GM12878 (cell line): Measurements from ENCODE around the gene CNNM2. TPM values are rescaled to one million over a fixed set of nuclear protein-coding genes. Genes with fewer than 3 reads are reported as not detected.

Source experiments
- ATF2 ChIP-seq: IDR thresholded peaks from 2 replicates; pipeline ENCODE4 v1.6.1; 2012; ENCODE audit warnings: low read length, inconsistent platforms
- BCL11A ChIP-seq: IDR thresholded peaks from 2 replicates; pipeline ENCODE4 v1.6.1; 2011; ENCODE audit warnings: low read depth, low read length
- CBX3 ChIP-seq: fragments of 200-600 bp; sonication (generic); IDR thresholded peaks from 2 replicates; pipeline ENCODE4 v1.6.1; 2016; ENCODE audit warnings: low read depth, borderline replicate concordance
- CREM ChIP-seq: IDR thresholded peaks from 2 replicates; pipeline ENCODE4 v1.6.1; 2014; ENCODE audit warnings: antibody characterized with exemption, low read depth
- EED ChIP-seq: sonication (generic); IDR thresholded peaks from 2 replicates; pipeline ENCODE4 v1.6.1; 2016; ENCODE audit warnings: antibody characterized with exemption, low read depth
- EP300 ChIP-seq, 2 experiments: fragments of 150-350 bp in 1 of 2; IDR thresholded peaks; 2 replicates each; pipeline ENCODE4 v1.6.1; 2011 to 2012; ENCODE audit warnings: low read depth in 2 of 2, low read length in 2 of 2, borderline replicate concordance in 1 of 2, improper control_type of control experiment in 1 of 2, inconsistent platforms in 1 of 2; ENCODE audit not compliant: control insufficient read depth in 1 of 2
- IKZF1 ChIP-seq: fragments of 450-650 bp; conservative IDR thresholded peaks from 2 replicates; pipeline ENCODE4 v1.6.1; 2017; ENCODE audit warnings: antibody characterized with exemption, mild to moderate bottlenecking
- IKZF2 ChIP-seq, 2 experiments: fragments of 450-650 bp; IDR thresholded peaks; 2 replicates each; pipeline ENCODE4 v1.6.1; 2017; ENCODE audit warnings: mild to moderate bottlenecking in 2 of 2, moderate library complexity in 2 of 2
- IRF4 ChIP-seq: IDR thresholded peaks from 2 replicates; pipeline ENCODE4 v1.6.1; 2011; ENCODE audit warnings: low read depth, low read length
- JUNB ChIP-seq: IDR thresholded peaks from 2 replicates; pipeline ENCODE4 v1.6.1; 2016; ENCODE audit warnings: antibody characterized with exemption, mild to moderate bottlenecking
- MTA2 ChIP-seq: fragments of 450-650 bp; IDR thresholded peaks from 2 replicates; pipeline ENCODE4 v1.6.1; 2016; ENCODE audit warnings: low read depth, mild to moderate bottlenecking, moderate library complexity
- MTA3 ChIP-seq: IDR thresholded peaks from 2 replicates; pipeline ENCODE4 v1.6.1; 2012; ENCODE audit warnings: low read length, inconsistent platforms, borderline replicate concordance
- NFIC ChIP-seq: IDR thresholded peaks from 2 replicates; pipeline ENCODE4 v1.6.1; 2012; ENCODE audit warnings: low read depth, mild to moderate bottlenecking, inconsistent platforms, low read length, moderate library complexity
- NFYA ChIP-seq: IDR thresholded peaks from 2 replicates; pipeline ENCODE4 v1.6.1; 2011; ENCODE audit warnings: low read depth, mild to moderate bottlenecking, low read length, improper control_type of control experiment, borderline replicate concordance
- NR2F1 ChIP-seq: fragments of 450-650 bp; conservative IDR thresholded peaks from 2 replicates; pipeline ENCODE4 v1.6.1; 2017; ENCODE audit warnings: mild to moderate bottlenecking
- PAX8 ChIP-seq: fragments of 450-650 bp; IDR thresholded peaks from 2 replicates; pipeline ENCODE4 v1.6.1; 2017; ENCODE audit warnings: mild to moderate bottlenecking, moderate library complexity
- POLR2AphosphoS5 ChIP-seq: IDR thresholded peaks from 2 replicates; pipeline ENCODE4 v1.6.1; 2011; ENCODE audit warnings: mild to moderate bottlenecking, low read length, inconsistent platforms
- SIX5 ChIP-seq: IDR thresholded peaks from 2 replicates; pipeline ENCODE4 v1.6.1; 2011; ENCODE audit warnings: mild to moderate bottlenecking, low read depth, low read length, moderate library complexity; ENCODE audit not compliant: severe bottlenecking
- SRF ChIP-seq, 2 experiments: IDR thresholded peaks; 2 replicates each; pipeline ENCODE4 v1.6.1; 2011; ENCODE audit warnings: low read depth in 2 of 2, low read length in 2 of 2, mild to moderate bottlenecking in 1 of 2, moderate library complexity in 1 of 2
- TBL1XR1 ChIP-seq: IDR thresholded peaks from 2 replicates; pipeline ENCODE4 v1.6.1; 2012; ENCODE audit warnings: low read depth, low read length, improper control_type of control experiment
- TCF7 ChIP-seq: IDR thresholded peaks from 2 replicates; pipeline ENCODE4 v1.6.1; 2014; ENCODE audit warnings: antibody characterized with exemption, borderline replicate concordance
- ZBED1 ChIP-seq: IDR thresholded peaks from 2 replicates; pipeline ENCODE4 v1.6.1; 2016; ENCODE audit warnings: borderline replicate concordance
- ZNF24 ChIP-seq: fragments of 450-650 bp; IDR thresholded peaks from 2 replicates; pipeline ENCODE4 v1.6.1; 2017; ENCODE audit warnings: antibody characterized with exemption, mild to moderate bottlenecking
- ZSCAN29 ChIP-seq: fragments of 450-650 bp; IDR thresholded peaks from 2 replicates; pipeline ENCODE4 v1.6.1; 2017; ENCODE audit warnings: mild to moderate bottlenecking, moderate library complexity
- polyA plus RNA-seq, 11 experiments: library from polyadenylated mRNA; depleted of rRNA in 4 of 11; unstranded in 6 of 11; stranded (reverse) in 5 of 11; fragments of >200 nt; fragmentation: Nextera tagmentation in 4 of 11; fragmentation: Illumina TruSeq in 1 of 11; extraction: Ambion mirVana in 4 of 11; extraction: Trizol in 1 of 11; gene quantifications; 1 replicate in 1 of 11; 2 replicates in 10 of 11; pipeline versions ENCODE4 v1.2.1 to v1.2.3, GENCODE V29; 2011 to 2016; ENCODE audit warnings: inconsistent platforms in 2 of 11, missing spikeins in 2 of 11, low read depth in 1 of 11
- total RNA-seq, 4 experiments: library from RNA; depleted of rRNA in 3 of 4; stranded (reverse); fragments of >200 nt in 3 of 4; fragmentation: Illumina TruSeq in 1 of 4; extraction: Trizol in 1 of 4; gene quantifications; 2 replicates each; pipeline versions ENCODE4 v1.2.1 to v1.2.3, GENCODE V29; 2013 to 2021
- TF ChIP-seq, protein P1 (sequence below): IDR thresholded peaks from 2 replicates; pipeline ENCODE4 v1.6.1; 2011; ENCODE audit warnings: low read depth, mild to moderate bottlenecking, low read length, moderate library complexity, borderline replicate concordance; ENCODE audit errors: extremely low read depth
- TF ChIP-seq, protein P2 (sequence below): fragments of 450-650 bp; IDR thresholded peaks from 2 replicates; pipeline ENCODE4 v1.6.1; 2016; ENCODE audit warnings: mild to moderate bottlenecking, moderate library complexity, borderline replicate concordance

Gene CNNM2
- total and polyA plus RNA-seq, 10 of the 15 experiments (the other 5 are each of a cell fraction or from before 2014, with no cell fraction given): 0.18 to 7.3 (median 2.5) TPM

- TF ChIP-seq JUNB (peak; percentile 94), CREM (peak; percentile 75), TBL1XR1 (0 out of 2 replicates have a peak, but pooled peaks have one; percentile 36), NFIC (peak; percentile 94), ZSCAN29 (no peak), ATF2 (peak; percentile 60), SRF (IDR thresholded peaks at IDR 0.05; ENCODE audit: low read depth in 2 of 2, low read length in 2 of 2) (no peak), ZBED1 (0 out of 2 replicates have a peak, but pooled peaks have one; percentile 63), IKZF2 (IDR thresholded peaks at IDR 0.05) (no peak), BCL11A (peak; percentile 55; the same call in 1 of the 2 replicates), MTA3 (0 out of 2 replicates have a peak, but pooled peaks have one; percentile 29), NR2F1 (no peak), TCF7 (0 out of 2 replicates have a peak, but pooled peaks have one; percentile 12), SIX5 (no peak), ZNF24 (0 out of 2 replicates have a peak, but pooled peaks have one; percentile 32), EP300 (IDR thresholded peaks at IDR 0.05; ENCODE audit: borderline replicate concordance in 1 of 2, control insufficient read depth in 1 of 2, low read depth in 2 of 2, low read length in 2 of 2) (peak in 1 of 2 experiments; percentile 33; a peak in 1 of 4 replicates), EED (0 out of 2 replicates have a peak, but pooled peaks have one; percentile 33), NFYA (no peak), IRF4 (no peak), POLR2AphosphoS5 (no peak), IKZF1 (no peak; the same call in 1 of the 2 replicates), MTA2 (no peak), PAX8 (no peak), CBX3 (no peak)
- TF ChIP-seq, protein P1, sequence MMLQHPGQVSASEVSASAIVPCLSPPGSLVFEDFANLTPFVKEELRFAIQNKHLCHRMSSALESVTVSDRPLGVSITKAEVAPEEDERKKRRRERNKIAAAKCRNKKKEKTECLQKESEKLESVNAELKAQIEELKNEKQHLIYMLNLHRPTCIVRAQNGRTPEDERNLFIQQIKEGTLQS: no peak
- TF ChIP-seq, protein P2, sequence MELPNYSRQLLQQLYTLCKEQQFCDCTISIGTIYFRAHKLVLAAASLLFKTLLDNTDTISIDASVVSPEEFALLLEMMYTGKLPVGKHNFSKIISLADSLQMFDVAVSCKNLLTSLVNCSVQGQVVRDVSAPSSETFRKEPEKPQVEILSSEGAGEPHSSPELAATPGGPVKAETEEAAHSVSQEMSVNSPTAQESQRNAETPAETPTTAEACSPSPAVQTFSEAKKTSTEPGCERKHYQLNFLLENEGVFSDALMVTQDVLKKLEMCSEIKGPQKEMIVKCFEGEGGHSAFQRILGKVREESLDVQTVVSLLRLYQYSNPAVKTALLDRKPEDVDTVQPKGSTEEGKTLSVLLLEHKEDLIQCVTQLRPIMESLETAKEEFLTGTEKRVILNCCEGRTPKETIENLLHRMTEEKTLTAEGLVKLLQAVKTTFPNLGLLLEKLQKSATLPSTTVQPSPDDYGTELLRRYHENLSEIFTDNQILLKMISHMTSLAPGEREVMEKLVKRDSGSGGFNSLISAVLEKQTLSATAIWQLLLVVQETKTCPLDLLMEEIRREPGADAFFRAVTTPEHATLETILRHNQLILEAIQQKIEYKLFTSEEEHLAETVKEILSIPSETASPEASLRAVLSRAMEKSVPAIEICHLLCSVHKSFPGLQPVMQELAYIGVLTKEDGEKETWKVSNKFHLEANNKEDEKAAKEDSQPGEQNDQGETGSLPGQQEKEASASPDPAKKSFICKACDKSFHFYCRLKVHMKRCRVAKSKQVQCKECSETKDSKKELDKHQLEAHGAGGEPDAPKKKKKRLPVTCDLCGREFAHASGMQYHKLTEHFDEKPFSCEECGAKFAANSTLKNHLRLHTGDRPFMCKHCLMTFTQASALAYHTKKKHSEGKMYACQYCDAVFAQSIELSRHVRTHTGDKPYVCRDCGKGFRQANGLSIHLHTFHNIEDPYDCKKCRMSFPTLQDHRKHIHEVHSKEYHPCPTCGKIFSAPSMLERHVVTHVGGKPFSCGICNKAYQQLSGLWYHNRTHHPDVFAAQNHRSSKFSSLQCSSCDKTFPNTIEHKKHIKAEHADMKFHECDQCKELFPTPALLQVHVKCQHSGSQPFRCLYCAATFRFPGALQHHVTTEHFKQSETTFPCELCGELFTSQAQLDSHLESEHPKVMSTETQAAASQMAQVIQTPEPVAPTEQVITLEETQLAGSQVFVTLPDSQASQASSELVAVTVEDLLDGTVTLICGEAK: no peak
These were observed 194.1 kb downstream of the CNNM2 start (continued) for GRCh38 chr10:103111918-103112877.
